HCT116 (cell line): ENCODE results near the gene SYDE1. TPM values are rescaled to one million over a fixed set of nuclear protein-coding genes. Genes with fewer than 3 reads are reported as not detected.

Source experiments
- ATAC-seq: fragments of 200-7000 bp; cut with Tn5 transposase; 2 replicates; pipeline ENCODE4 v1.9.1; 2020; ENCODE audit warnings: mild to moderate bottlenecking, moderate library complexity
- BruUV-seq: library from RNA; stranded (reverse); fragments of 400-500 nt; replicated peaks from 2 replicates; lab custom pipeline; 2021; lab: Mats Ljungman, UMichigan
- CTCF ChIA-PET: fragments of 300-600 bp; sonication (Branson Sonifier 250); formaldehyde crosslinking; loops from one replicate; lab custom pipeline; 2021; ENCODE audit warnings: antibody characterized with exemption; lab: Charles Lee
- POLR2A ChIA-PET: fragments of 300-600, 350-600 bp; sonication (Branson Sonifier 250); formaldehyde crosslinking; loops from one replicate; lab custom pipeline; 2021; ENCODE audit warnings: antibody characterized with exemption; lab: Charles Lee
- RAD21 ChIA-PET, 2 experiments: fragments of 300-600 bp; sonication (Branson Sonifier 250); formaldehyde crosslinking; loops; one replicate each; lab custom pipeline; 2023; ENCODE audit warnings: low total read pairs in 2 of 2; ENCODE audit not compliant: uncharacterized antibody in 2 of 2, unreplicated experiment in 2 of 2, low non-redundant PET in 1 of 2; lab: Charles Lee
- DNase-seq: peaks from one replicate; pipeline ENCODE4 v3.0.0-alpha.2; 2010; ENCODE audit warnings: low read depth, low spot score
- H2AFZ ChIP-seq: fragments of 200-600 bp; shearing (Covaris generic), sonication (generic); 2 replicates; pipeline ENCODE4 v1.6.1; 2017; ENCODE audit warnings: low read depth, mixed run types, mixed read lengths, antibody characterized with exemption, low read length; ENCODE audit not compliant: poor library complexity, severe bottlenecking
- H3K27ac ChIP-seq: 2 replicates; pipeline ENCODE4 v1.5.1; 2012; ENCODE audit warnings: low read depth, low read length
- H3K27me3 ChIP-seq: fragments of 200-600 bp; sonication (generic); 2 replicates; pipeline ENCODE4 v1.6.1; 2016; ENCODE audit warnings: mixed run types, low read length, mixed read lengths; ENCODE audit not compliant: insufficient read depth
- H3K36me3 ChIP-seq, 2 experiments: fragments of 200-500 bp in 1 of 2; fragments of 200-600 bp in 1 of 2; sonication (Bioruptor generic) in 1 of 2; sonication (generic) in 1 of 2; 2 replicates each; pipeline versions ENCODE4 v1.5.1 to v1.6.1; 2014 to 2016; ENCODE audit warnings: low read length in 2 of 2, inconsistent platforms in 1 of 2, mixed read lengths in 1 of 2, mixed run types in 1 of 2; ENCODE audit not compliant: insufficient read depth in 2 of 2, control insufficient read depth in 1 of 2
- H3K4me1 ChIP-seq, 2 experiments: fragments of 200-600 bp in 1 of 2; sonication (generic) in 1 of 2; 2 replicates each; pipeline versions ENCODE4 v1.5.1 to v1.6.1; 2012 to 2017; ENCODE audit warnings: low read length in 2 of 2, inconsistent platforms in 1 of 2, mild to moderate bottlenecking in 1 of 2, mixed read lengths in 1 of 2, mixed run types in 1 of 2, moderate library complexity in 1 of 2; ENCODE audit not compliant: insufficient read depth in 2 of 2, control insufficient read depth in 1 of 2
- H3K4me2 ChIP-seq: fragments of 200-600 bp; sonication (generic); 2 replicates; pipeline ENCODE4 v1.6.1; 2017; ENCODE audit warnings: mixed run types, low read length, mixed read lengths
- H3K4me3 ChIP-seq, 2 experiments: fragments of 200-600 bp in 1 of 2; sonication (generic) in 1 of 2; replicated peaks in 1 of 2; 2 replicates each; pipeline ENCODE4 v1.5.1; 2011 to 2016; ENCODE audit warnings: low read length in 2 of 2, control low read depth in 1 of 2, low read depth in 1 of 2, mild to moderate bottlenecking in 1 of 2, mixed read lengths in 1 of 2, mixed run types in 1 of 2
- H3K79me2 ChIP-seq: fragments of 200-600 bp; sonication (generic); 2 replicates; pipeline ENCODE4 v1.6.1; 2017; ENCODE audit warnings: mild to moderate bottlenecking, mixed run types, low read length, moderate library complexity, mixed read lengths; ENCODE audit not compliant: insufficient read depth
- H3K9ac ChIP-seq: fragments of 200-600 bp; sonication (generic); 2 replicates; pipeline ENCODE4 v1.6.1; 2016; ENCODE audit warnings: low read length, mixed read lengths
- H3K9me2 ChIP-seq: fragments of 200-600 bp; sonication (generic), shearing (Covaris generic); 2 replicates; pipeline ENCODE4 v1.6.1; 2017; ENCODE audit warnings: mixed run types, mild to moderate bottlenecking, moderate library complexity; ENCODE audit not compliant: insufficient read depth
- H3K9me3 ChIP-seq, 2 experiments: fragments of 200-500 bp in 1 of 2; fragments of 200-600 bp in 1 of 2; sonication (Bioruptor generic) in 1 of 2; sonication (generic) in 1 of 2; 2 replicates each; pipeline ENCODE4 v1.6.1; 2014 to 2017; ENCODE audit warnings: low read length in 2 of 2, mixed read lengths in 2 of 2, inconsistent platforms in 1 of 2, low read depth in 1 of 2, mild to moderate bottlenecking in 1 of 2, mixed run types in 1 of 2, moderate library complexity in 1 of 2; ENCODE audit not compliant: control insufficient read depth in 1 of 2, insufficient read depth in 1 of 2
- H4K20me1 ChIP-seq: fragments of 200-600 bp; sonication (generic), shearing (Covaris generic); 2 replicates; pipeline ENCODE4 v1.6.1; 2017; ENCODE audit warnings: mixed run types, mild to moderate bottlenecking, moderate library complexity; ENCODE audit not compliant: insufficient read depth
- EZH2 ChIP-seq: fragments of 200-600 bp; sonication (generic); IDR thresholded peaks from 2 replicates; pipeline ENCODE4 v1.6.1; 2017; ENCODE audit warnings: antibody characterized with exemption, mixed run types
- MAX ChIP-seq: IDR thresholded peaks from 2 replicates; pipeline ENCODE4 v1.6.1; 2012
- POLR2A ChIP-seq: IDR thresholded peaks from 2 replicates; pipeline ENCODE4 v1.7.0; 2011; ENCODE audit warnings: borderline replicate concordance; ENCODE audit not compliant: insufficient read depth, insufficient read length; ENCODE audit errors: extremely low read depth
- SP1 ChIP-seq: IDR thresholded peaks from 2 replicates; pipeline ENCODE4 v1.6.1; 2012; ENCODE audit warnings: low read depth
- SRF ChIP-seq: IDR thresholded peaks from 2 replicates; pipeline ENCODE4 v1.6.1; 2012; ENCODE audit warnings: low read depth
- YY1 ChIP-seq: IDR thresholded peaks from 2 replicates; pipeline ENCODE4 v1.6.1; 2011; ENCODE audit warnings: low read length, low read depth, moderate library complexity, mild to moderate bottlenecking; ENCODE audit not compliant: insufficient replicate concordance; ENCODE audit errors: extremely low read depth
- ZBTB33 ChIP-seq: IDR thresholded peaks from 2 replicates; pipeline ENCODE4 v1.6.1; 2011; ENCODE audit warnings: mild to moderate bottlenecking, low read length, moderate library complexity; ENCODE audit not compliant: insufficient replicate concordance; ENCODE audit errors: extremely low read depth
- intact Hi-C: fragments of 100-400 bp; cut with micrococcal nuclease; formaldehyde crosslinking; loops from 2 replicates; pipeline ENCODE4 v1.10.0; 2022
- total RNA-seq: library from RNA; stranded (reverse); gene quantifications from one replicate; pipeline ENCODE4 v1.2.1, GENCODE V29; 2021; ENCODE audit not compliant: unreplicated experiment
- TF ChIP-seq, protein P1 (sequence below): IDR thresholded peaks from 2 replicates; pipeline ENCODE4 v1.6.1; 2012; ENCODE audit warnings: low read depth

The SYDE1 gene
- total RNA-seq, 1 experiment from 2014 or later = 4.9 TPM

DNA sequence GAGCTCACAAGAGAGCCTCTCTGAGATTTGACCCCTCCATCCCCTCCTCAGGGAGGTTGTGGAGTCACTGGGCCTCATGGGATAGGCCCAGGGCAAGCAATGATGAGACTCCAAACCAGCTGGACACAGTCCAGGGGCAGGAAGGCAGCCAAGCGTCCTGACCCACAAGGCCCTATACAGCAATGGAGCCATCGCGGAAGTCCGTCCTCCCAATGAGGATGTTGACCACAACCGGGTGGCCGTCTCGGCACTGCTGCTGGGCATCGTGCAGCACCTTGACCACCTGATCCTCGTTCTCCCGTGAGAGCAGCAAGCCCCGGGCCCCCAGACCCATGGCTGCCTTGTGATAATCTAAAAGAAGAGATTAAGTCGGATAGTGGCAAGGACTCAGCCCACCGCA, 7.9 kb downstream of the SYDE1 start:
- RAD21 ChIA-PET = no interaction called here
- H3K9ac ChIP-seq = no peak overlapping the region
- H3K4me2 ChIP-seq = no peak overlapping the region
- peaks cover 26 to 33% of the 10 kb centered on the region in 2 experiments for H3K36me3 ChIP-seq
- H3K4me1 ChIP-seq = no peaks in the 10 kb centered on the region; a peak in 1 of 4 replicates
- H3K27ac ChIP-seq = no peak overlapping the region
- H3K9me2 ChIP-seq = no peaks in the 10 kb centered on the region
- intact Hi-C loops = no loop called here
- no peak for DNase-seq
- peaks cover 3 to 6% of the 10 kb centered on the region in 2 experiments; a peak in 1 of 4 replicates for H3K9me3 ChIP-seq
- H4K20me1 ChIP-seq = no peaks in the 10 kb centered on the region
- no peak overlapping the region for H2AFZ ChIP-seq
- BruUV-seq = no TSS peak
- no peaks in the 10 kb centered on the region for H3K79me2 ChIP-seq
- ATAC-seq = no peak
- POLR2A ChIA-PET = no interaction called here
- TF ChIP-seq EZH2 = no peak
- TF ChIP-seq YY1 = no peak
- no peak for TF ChIP-seq SP1
- TF ChIP-seq, protein P1, sequence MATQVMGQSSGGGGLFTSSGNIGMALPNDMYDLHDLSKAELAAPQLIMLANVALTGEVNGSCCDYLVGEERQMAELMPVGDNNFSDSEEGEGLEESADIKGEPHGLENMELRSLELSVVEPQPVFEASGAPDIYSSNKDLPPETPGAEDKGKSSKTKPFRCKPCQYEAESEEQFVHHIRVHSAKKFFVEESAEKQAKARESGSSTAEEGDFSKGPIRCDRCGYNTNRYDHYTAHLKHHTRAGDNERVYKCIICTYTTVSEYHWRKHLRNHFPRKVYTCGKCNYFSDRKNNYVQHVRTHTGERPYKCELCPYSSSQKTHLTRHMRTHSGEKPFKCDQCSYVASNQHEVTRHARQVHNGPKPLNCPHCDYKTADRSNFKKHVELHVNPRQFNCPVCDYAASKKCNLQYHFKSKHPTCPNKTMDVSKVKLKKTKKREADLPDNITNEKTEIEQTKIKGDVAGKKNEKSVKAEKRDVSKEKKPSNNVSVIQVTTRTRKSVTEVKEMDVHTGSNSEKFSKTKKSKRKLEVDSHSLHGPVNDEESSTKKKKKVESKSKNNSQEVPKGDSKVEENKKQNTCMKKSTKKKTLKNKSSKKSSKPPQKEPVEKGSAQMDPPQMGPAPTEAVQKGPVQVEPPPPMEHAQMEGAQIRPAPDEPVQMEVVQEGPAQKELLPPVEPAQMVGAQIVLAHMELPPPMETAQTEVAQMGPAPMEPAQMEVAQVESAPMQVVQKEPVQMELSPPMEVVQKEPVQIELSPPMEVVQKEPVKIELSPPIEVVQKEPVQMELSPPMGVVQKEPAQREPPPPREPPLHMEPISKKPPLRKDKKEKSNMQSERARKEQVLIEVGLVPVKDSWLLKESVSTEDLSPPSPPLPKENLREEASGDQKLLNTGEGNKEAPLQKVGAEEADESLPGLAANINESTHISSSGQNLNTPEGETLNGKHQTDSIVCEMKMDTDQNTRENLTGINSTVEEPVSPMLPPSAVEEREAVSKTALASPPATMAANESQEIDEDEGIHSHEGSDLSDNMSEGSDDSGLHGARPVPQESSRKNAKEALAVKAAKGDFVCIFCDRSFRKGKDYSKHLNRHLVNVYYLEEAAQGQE = no peak
- TF ChIP-seq SRF = no peak
- no peak for TF ChIP-seq POLR2A
- no peak for TF ChIP-seq MAX
- TF ChIP-seq ZBTB33 = no peak
- H3K4me3 ChIP-seq = no peak overlapping the region
- CTCF ChIA-PET = no interaction called here
- H3K27me3 ChIP-seq = no peaks in the 10 kb centered on the region
